Natural killer cell (primary cell): Measurements from ENCODE around the gene MAP3K21. TPM values are rescaled to one million over a fixed set of nuclear protein-coding genes. Genes with fewer than 3 reads are reported as not detected.

Experiments
- ATAC-seq, 3 donors: fragments of 150-1000 bp in 2 of 3; fragments of 200-7000 bp in 1 of 3; cut with Tn5 transposase; 1 replicate in 1 of 3; 2 replicates in 2 of 3; pipeline ENCODE4 v1.10.0; 2021; ENCODE audit warnings: mild to moderate bottlenecking in 2 of 3, moderate library complexity in 2 of 3
- DNase-seq, 2 donors: peaks; one replicate each; pipeline versions ENCODE4 v3.0.0 to v3.0.0-alpha.2; 2013 to 2021; ENCODE audit warnings: mixed read lengths in 1 of 2
- H3K27ac ChIP-seq: one replicate; pipeline ENCODE4 v1.5.1; 2013; ENCODE audit warnings: mild to moderate bottlenecking, low read length
- H3K27me3 ChIP-seq: one replicate; pipeline ENCODE4 v1.6.1; 2013; ENCODE audit warnings: low read length; ENCODE audit not compliant: control insufficient read depth, insufficient read depth
- H3K36me3 ChIP-seq: one replicate; pipeline ENCODE4 v1.6.1; 2013; ENCODE audit warnings: low read length; ENCODE audit not compliant: control insufficient read depth, insufficient read depth
- H3K4me1 ChIP-seq: one replicate; pipeline ENCODE4 v1.6.1; 2013; ENCODE audit warnings: low read length; ENCODE audit not compliant: control insufficient read depth, insufficient read depth
- H3K4me3 ChIP-seq: one replicate; pipeline ENCODE4 v1.5.1; 2013; ENCODE audit warnings: low read length
- H3K9me3 ChIP-seq: one replicate; pipeline ENCODE4 v1.6.1; 2013; ENCODE audit warnings: low read length; ENCODE audit not compliant: control insufficient read depth, insufficient read depth
- H3K27ac Mint-ChIP-seq, 2 donors: one replicate each; pipeline ENCODE4 v1.8.0; 2022; ENCODE audit warnings: mild to moderate bottlenecking in 2 of 2, mixed read lengths in 2 of 2, moderate library complexity in 1 of 2
- H3K27me3 Mint-ChIP-seq, 2 donors: one replicate each; pipeline ENCODE4 v1.8.0; 2022; ENCODE audit warnings: low read depth in 2 of 2, mixed read lengths in 2 of 2
- H3K36me3 Mint-ChIP-seq: one replicate; pipeline ENCODE4 v1.8.0; 2022; ENCODE audit warnings: mixed read lengths
- H3K4me1 Mint-ChIP-seq, 2 donors: one replicate each; pipeline ENCODE4 v1.8.0; 2022; ENCODE audit warnings: mixed read lengths in 2 of 2
- H3K4me3 Mint-ChIP-seq: one replicate; pipeline ENCODE4 v1.8.0; 2022; ENCODE audit warnings: mild to moderate bottlenecking, moderate library complexity, mixed read lengths
- H3K9me3 Mint-ChIP-seq, 2 donors: one replicate each; pipeline ENCODE4 v1.8.0; 2022; ENCODE audit warnings: mixed read lengths in 2 of 2
- CTCF ChIP-seq: fragments of 200-600 bp; IDR thresholded peaks from one replicate; pipeline ENCODE4 v1.8.0; 2022; ENCODE audit warnings: antibody characterized with exemption
- WGBS: methylation state at CpG from one replicate; pipeline ENCODE4 v1.1.7; 2013; ENCODE audit warnings: missing lambda C conversion rate; ENCODE audit not compliant: insufficient coverage; 5-methylcytosine and 5-hydroxymethylcytosine counted together
- intact Hi-C: fragments of 100-400 bp; cut with micrococcal nuclease; formaldehyde crosslinking; loops from one replicate; pipeline ENCODE4 v1.14.2; 2022
- total RNA-seq, 4 donors: library from RNA; stranded (reverse); fragments of 120-200 nt in 1 of 4; gene quantifications; one replicate each; pipeline versions ENCODE4 v1.2.3 to v1.2.4, GENCODE V29; 2013 to 2022

MAP3K21 gene
- total RNA-seq, 3 donors from 2014 or later (not counting 1 experiment from before 2014, with no cell fraction given) = 0.14 to 0.70 (median 0.27) TPM

- Histone ChIP-seq H3K4me3 (no peak overlapping the region), H3K27ac (no peak overlapping the region), H3K4me1 (no peaks in the 10 kb centered on the region), H3K36me3 (no peaks in the 10 kb centered on the region), H3K9me3 (no peaks in the 10 kb centered on the region), H3K27me3 (no peaks in the 10 kb centered on the region)
- Mint-ChIP-seq H3K4me3 (no peak overlapping the region), H3K27me3 (no peaks in the 10 kb centered on the region), H3K36me3 (no peaks in the 10 kb centered on the region), H3K27ac (no peak overlapping the region), H3K4me1 (no peaks in the 10 kb centered on the region), H3K9me3 (no peaks in the 10 kb centered on the region)
- TF ChIP-seq CTCF = no peak
- intact Hi-C loops = no loop called here
- no peak for ATAC-seq
- 88% methylated on average over 2 of the region's 5 CpGs for WGBS
- no peak for DNase-seq
These were observed 49.0 kb downstream of the MAP3K21 start for GRCh38 chr1:233376382-233377110.

DNA sequence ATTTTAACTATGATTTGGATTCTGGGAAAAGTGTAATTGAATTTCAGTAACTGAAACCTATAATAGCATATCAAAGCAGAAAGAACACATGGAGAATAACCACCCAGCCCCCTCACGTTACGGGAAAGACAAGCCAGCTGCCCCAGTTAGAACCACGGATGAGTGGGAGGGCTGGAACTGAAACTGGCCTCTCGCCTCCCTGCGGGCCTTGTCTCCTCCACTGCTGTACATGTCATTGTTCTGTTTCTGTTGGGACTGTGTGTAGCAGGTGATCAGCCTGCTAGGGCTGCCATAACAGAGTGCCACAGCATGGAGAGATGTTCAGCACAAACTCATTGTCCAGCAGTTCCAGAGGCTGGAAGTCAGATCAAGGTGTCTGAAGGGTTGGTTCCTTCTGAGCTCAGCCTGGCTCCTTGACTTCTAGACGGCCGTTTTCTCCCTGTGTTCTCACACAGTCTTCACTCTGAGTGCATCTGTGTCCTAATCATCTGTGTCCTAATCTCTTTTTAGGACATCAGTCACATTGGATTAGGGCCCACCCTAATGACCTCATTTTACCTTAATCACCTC is 52.4 kb downstream of the MAP3K21 start:
- intact Hi-C loops = no loop called here

GRCh38 chr1:233381806-233382205 is 54.3 kb downstream of the MAP3K21 start:
- intact Hi-C loops = no loop called here
- peaks cover 0 to 3% of the 10 kb centered on the region in 2 donors for H3K27me3 Mint-ChIP-seq
- H3K36me3 Mint-ChIP-seq = no peaks in the 10 kb centered on the region
- Histone ChIP-seq H3K27ac (no peak overlapping the region), H3K27me3 (no peaks in the 10 kb centered on the region), H3K9me3 (no peaks in the 10 kb centered on the region), H3K4me1 (no peaks in the 10 kb centered on the region), H3K36me3 (no peaks in the 10 kb centered on the region), H3K4me3 (no peak overlapping the region)
- 80% methylated on average over 1 of the region's 2 CpGs for WGBS
- DNase-seq = no peak
- H3K9me3 Mint-ChIP-seq = peaks cover 0 to 3% of the 10 kb centered on the region in 2 donors
- ATAC-seq = no peak
- H3K4me1 Mint-ChIP-seq = no peaks in the 10 kb centered on the region
- H3K4me3 Mint-ChIP-seq = no peak overlapping the region
- TF ChIP-seq CTCF = no peak
- H3K27ac Mint-ChIP-seq = no peak overlapping the region

More for the DNA sequence above, 52.4 kb downstream of the MAP3K21 start:
- no peaks in the 10 kb centered on the region for H3K4me1 ChIP-seq
- H3K36me3 Mint-ChIP-seq = no peaks in the 10 kb centered on the region
- WGBS = 83% methylated on average over 7 of the region's 7 CpGs
- H3K27me3 Mint-ChIP-seq = peaks cover 0 to 3% of the 10 kb centered on the region in 2 donors
- H3K4me1 Mint-ChIP-seq = no peaks in the 10 kb centered on the region
- ATAC-seq (no peak), DNase-seq (no peak)
- peaks cover 0 to 3% of the 10 kb centered on the region in 2 donors for H3K9me3 Mint-ChIP-seq
- no peak overlapping the region for H3K27ac Mint-ChIP-seq
- H3K27me3 ChIP-seq = no peaks in the 10 kb centered on the region
- no peak overlapping the region for H3K4me3 Mint-ChIP-seq
- H3K27ac ChIP-seq = no peak overlapping the region
- no peak for TF ChIP-seq CTCF
- H3K4me3 ChIP-seq = no peak overlapping the region
- no peaks in the 10 kb centered on the region for H3K9me3 ChIP-seq
- no peaks in the 10 kb centered on the region for H3K36me3 ChIP-seq
